ENCODE results near the gene ADRB2. TPM values are rescaled to one million over a fixed set of nuclear protein-coding genes. Genes with fewer than 3 reads are reported as not detected.
"Not testable (repeated sequence)": the region's sequence is repeated elsewhere in the genome, so short reads cannot be mapped to it uniquely, and the experiment has no call there.

ADRB2 gene
- total RNA-seq, 4 donors from 2014 or later, result 1.00 to 3.5 (median 1.7) TPM

GRCh38 chr5:148873690-148874485 is 47.5 kb downstream of the ADRB2 start:
- H3K36me3 ChIP-seq, result no peaks in the 10 kb centered on the region
- intact Hi-C loops (cut with DNase I; ENCODE audit: low total_unique reads), result no loop called here
- no peak overlapping the region for H3K27ac ChIP-seq
- 41 to 60% methylated on average over 2 to 3 of the region's 3 CpGs for WGBS, 2 donors (ENCODE audit: low coverage in 1 of 2)
- no peaks in the 10 kb centered on the region for H3K9me3 ChIP-seq
- H3K27me3 ChIP-seq, result no peaks in the 10 kb centered on the region
- no peaks in the 10 kb centered on the region for H3K4me1 ChIP-seq
- no peak overlapping the region for H3K4me3 ChIP-seq
- in situ Hi-C loops (cut with MboI; ENCODE audit: low pct_ligation_motif_present in 1 of 4, low pct_unique_long_range_greater_than_20kb in 1 of 4, low sequenced_read_pairs in 3 of 4), result no loop called here
- TF ChIP-seq POLR2A (IDR thresholded peaks at IDR 0.05) (no peak), EP300 (IDR thresholded peaks at IDR 0.05; ENCODE audit: low read depth) (no peak), POLR2AphosphoS5 (IDR thresholded peaks at IDR 0.05) (no peak), CTCF (IDR thresholded peaks at IDR 0.05) (no peak)
- no peak for DNase-seq

- no peaks in the 10 kb centered on the region for H3K9me3 ChIP-seq
- intact Hi-C loops (cut with DNase I; ENCODE audit: low total_unique reads), result no loop called here
- in situ Hi-C loops (cut with MboI; ENCODE audit: low pct_ligation_motif_present in 1 of 4, low pct_unique_long_range_greater_than_20kb in 1 of 4, low sequenced_read_pairs in 3 of 4), result no loop called here
- H3K4me1 ChIP-seq, result no peaks in the 10 kb centered on the region
- H3K27ac ChIP-seq, result no peak overlapping the region
- H3K27me3 ChIP-seq, result no peaks in the 10 kb centered on the region
- WGBS, 2 donors (ENCODE audit: low coverage in 1 of 2), result 78 to 100% methylated on average over 2 to 4 of the region's 4 CpGs
- no peak overlapping the region for H3K4me3 ChIP-seq
- TF ChIP-seq EP300 (IDR thresholded peaks at IDR 0.05; ENCODE audit: low read depth), result no peak
- no peak for TF ChIP-seq POLR2AphosphoS5 (IDR thresholded peaks at IDR 0.05)
- no peak for DNase-seq
- H3K36me3 ChIP-seq, result no peaks in the 10 kb centered on the region
Observed at GRCh38 chr5:148875205-148875875, 48.9 kb downstream of the ADRB2 start.

GRCh38 chr5:148877436-148877835 is 51.0 kb downstream of the ADRB2 start:
- H3K27ac ChIP-seq; H3K9me3 ChIP-seq; H3K4me1 ChIP-seq; H3K36me3 ChIP-seq; intact Hi-C loops (cut with DNase I; ENCODE audit: low total_unique reads); H3K4me3 ChIP-seq; H3K27me3 ChIP-seq; DNase-seq; in situ Hi-C loops (cut with MboI; ENCODE audit: low pct_ligation_motif_present in 1 of 4, low pct_unique_long_range_greater_than_20kb in 1 of 4, low sequenced_read_pairs in 3 of 4): not testable (repeated sequence)
- WGBS, 2 donors (ENCODE audit: low coverage in 1 of 2), result 94 to 97% methylated on average over 5 of the region's 5 CpGs

Other genes with a start within 250 kb of the ADRB2 start
- 10 to 100 TPM; 17.6 to 21.3 (median 19.9) TPM for gene HTR4, start 172.1 kb upstream of the ADRB2 start, total RNA-seq
- 1 to 10 TPM in 2 of 4 donors, under 1 TPM in 1, not detected in 1; 0.55 to 1.6 (median 1.5) TPM for gene SH3TC2, start 236.5 kb downstream of the ADRB2 start, total RNA-seq